Measurements from ENCODE around the gene ZFYVE26. TPM values are rescaled to one million over a fixed set of nuclear protein-coding genes. Genes with fewer than 3 reads are reported as not detected.
A peak's percentile ranks its signal among the peaks of the same experiment; 100 is the strongest.

ZFYVE26 gene
- total RNA-seq, result 10 to 100 TPM in 5 of 6 experiments, 1 to 10 TPM in 1; 8.3 to 14.8 (median 11.3) TPM
- long read RNA-seq, partial matches to known transcripts, result 1 of 1 reads
- long read RNA-seq, other reads (novel, unspliced or antisense), result 0 of 1 reads

- 0% methylated on average over 21 of the region's 26 CpGs for WGBS (ENCODE audit: insufficient coverage, low coverage, low lambda C conversion rate, missing lambda C conversion rate)
- H3K4me1 ChIP-seq, result peaks cover 0 to 17% (median 5%) of the 10 kb centered on the region in 4 donors
- intact Hi-C loops (cut with DNase I), result no loop called here
Measured at GRCh38 chr14:67816326-67817002, at the start of gene ZFYVE26. Gene ZFYVE26 (minus strand): TSS chr14:67816590. CDS start chr14:67815963, 627 bp downstream.

GRCh38 chr14:67863223-67863622 lies 46.8 kb upstream of the ZFYVE26 start:
- intact Hi-C loops (cut with DNase I), result no loop called here
- DNase-seq (no peak), ATAC-seq (no peak)
- H3K4me3 ChIP-seq, result no peak overlapping the region
- no peaks in the 10 kb centered on the region for H3K9me3 ChIP-seq
- no peaks in the 10 kb centered on the region for H3K27me3 ChIP-seq
- TF ChIP-seq CTCF (IDR thresholded peaks at IDR 0.05), result no peak
- TF ChIP-seq POLR2A (IDR thresholded peaks at IDR 0.05), result no peak
- no peak overlapping the region for H3K27ac ChIP-seq
- 76% methylated on average over 2 of the region's 2 CpGs for WGBS (ENCODE audit: insufficient coverage, low coverage, low lambda C conversion rate, missing lambda C conversion rate)
- H3K4me1 ChIP-seq, result no peaks in the 10 kb centered on the region
- H3K36me3 ChIP-seq, result no peaks in the 10 kb centered on the region

More at GRCh38 chr14:67816326-67817002, at the start of gene ZFYVE26:
- Histone ChIP-seq H3K27me3 (no peaks in the 10 kb centered on the region), H3K27ac (peak within 1 kb of the TSS; percentile 65 to 79 (median 74)), H3K4me3 (peak within 1 kb of the TSS; percentile 63 to 84 (median 72)), H3K36me3 (peaks cover 0 to 19% (median 3%) of the 10 kb centered on the region in 4 donors), H3K9me3 (no peaks in the 10 kb centered on the region)
- peak; percentile 90 to 96 (median 94) for DNase-seq
- TF ChIP-seq POLR2A (IDR thresholded peaks at IDR 0.05) (peak; percentile 61), CTCF (IDR thresholded peaks at IDR 0.05) (no peak)
- ATAC-seq, result peak; percentile 86 to 96 (median 92)

- no peaks in the 10 kb centered on the region for H3K4me1 ChIP-seq
- TF ChIP-seq POLR2A (IDR thresholded peaks at IDR 0.05) (no peak), CTCF (IDR thresholded peaks at IDR 0.05) (no peak)
- ATAC-seq (no peak), DNase-seq (no peak)
- WGBS (ENCODE audit: insufficient coverage, low coverage, low lambda C conversion rate, missing lambda C conversion rate), result 64% methylated on average over 1 of the region's 1 CpG
- H3K27ac ChIP-seq, result no peak overlapping the region
- no peak overlapping the region for H3K4me3 ChIP-seq
- H3K27me3 ChIP-seq, result no peaks in the 10 kb centered on the region
- no peaks in the 10 kb centered on the region for H3K36me3 ChIP-seq
- intact Hi-C loops (cut with DNase I), result no loop called here
- H3K9me3 ChIP-seq, result no peaks in the 10 kb centered on the region
Measured at GRCh38 chr14:67859169-67859749, 42.9 kb upstream of the ZFYVE26 start.

GRCh38 chr14:67857778-67858350 lies 41.5 kb upstream of the ZFYVE26 start:
- no peaks in the 10 kb centered on the region for H3K9me3 ChIP-seq
- TF ChIP-seq CTCF (IDR thresholded peaks at IDR 0.05) (no peak), POLR2A (IDR thresholded peaks at IDR 0.05) (no peak)
- intact Hi-C loops (cut with DNase I), result no loop called here
- no peak overlapping the region for H3K4me3 ChIP-seq
- H3K36me3 ChIP-seq, result no peaks in the 10 kb centered on the region
- DNase-seq (peak in 2 of 3 donors; percentile 21 to 53), ATAC-seq (no peak)
- WGBS (ENCODE audit: insufficient coverage, low coverage, low lambda C conversion rate, missing lambda C conversion rate), result 62% methylated on average over 4 of the region's 20 CpGs
- H3K27ac ChIP-seq, result no peak overlapping the region
- no peaks in the 10 kb centered on the region for H3K4me1 ChIP-seq
- H3K27me3 ChIP-seq, result no peaks in the 10 kb centered on the region

Measured in right lobe of liver (tissue), 6 donors.